Globus pallidus (tissue), 1 donor: ENCODE results near the gene SAMSN1.
"Not testable (repeated sequence)": the region's sequence is repeated elsewhere in the genome, so short reads cannot be mapped to it uniquely, and the experiment has no call there.

Experiments
- DNase-seq: peaks from one replicate; pipeline ENCODE4 v3.0.0-alpha.2; 2015; ENCODE audit warnings: low spot score

The SAMSN1 gene

GRCh38 chr21:14566894-14567293 is 20.8 kb upstream of the SAMSN1 start:
- no peak for DNase-seq

DNA sequence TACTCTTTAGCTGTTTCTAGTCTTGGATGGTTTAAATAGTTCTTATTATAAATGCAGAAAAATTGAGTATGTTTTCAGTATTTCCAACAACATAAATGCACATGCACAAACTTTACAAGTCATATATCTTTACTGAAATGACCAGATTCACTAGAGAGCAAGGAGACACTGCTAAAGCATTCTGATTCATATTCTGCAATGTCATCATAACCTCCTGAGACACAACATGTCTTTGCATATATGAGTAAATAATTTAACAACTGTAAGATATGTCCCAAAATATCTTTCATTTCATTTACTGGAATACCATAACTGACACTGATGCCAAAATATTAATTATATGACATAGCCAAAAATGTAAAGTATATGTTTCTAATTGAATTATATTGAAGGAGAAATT is 16.8 kb upstream of the SAMSN1 start:
- no peak for DNase-seq

- no peak for DNase-seq
Measured at GRCh38 chr21:14560555-14560954, 14.4 kb upstream of the SAMSN1 start.

DNA sequence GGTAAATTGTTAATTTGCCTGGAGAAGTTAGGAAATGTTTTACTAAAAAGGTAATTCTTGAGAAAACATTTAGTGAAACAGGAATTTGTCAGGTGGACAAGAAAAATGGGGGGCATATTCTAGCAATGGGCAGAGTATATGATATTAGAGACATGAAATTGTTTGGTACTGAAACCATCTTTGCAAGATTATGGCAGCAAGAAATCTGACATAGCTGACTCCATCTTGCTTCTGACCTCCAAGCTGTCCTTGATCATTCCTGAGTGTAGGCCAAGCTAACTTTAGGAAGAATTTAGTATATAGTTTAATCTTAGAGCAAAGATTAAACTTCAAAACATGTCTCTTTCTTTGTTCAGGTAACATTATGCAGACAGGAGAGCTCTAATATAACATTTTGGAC is 14.0 kb upstream of the SAMSN1 start:
- DNase-seq: no peak

GRCh38 chr21:14559102-14559501 is 13.0 kb upstream of the SAMSN1 start:
- no peak for DNase-seq

GRCh38 chr21:14557413-14557812 is 11.3 kb upstream of the SAMSN1 start:
- no peak for DNase-seq

DNA sequence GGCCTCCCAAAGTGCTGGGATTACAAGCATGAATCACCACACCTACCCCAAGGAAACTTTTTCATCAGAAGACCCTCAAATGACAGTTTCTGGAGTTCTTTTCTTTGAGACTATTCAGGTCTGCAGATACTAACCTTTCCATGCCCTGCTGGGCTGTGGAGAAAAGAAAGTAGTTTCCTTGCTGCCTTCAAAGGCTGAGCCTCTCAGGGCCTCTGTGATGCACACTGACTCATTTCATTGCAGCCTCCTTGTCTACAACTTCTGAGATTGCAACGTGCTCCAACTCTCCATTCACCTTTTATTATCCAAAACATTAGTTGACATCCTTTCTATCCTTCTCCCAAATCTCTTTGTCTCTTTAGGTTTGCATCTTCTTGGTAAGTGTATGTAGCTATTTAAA is 8.8 kb upstream of the SAMSN1 start:
- no peak for DNase-seq

GRCh38 chr21:14553422-14553821 is 7.3 kb upstream of the SAMSN1 start:
- DNase-seq: no peak

GRCh38 chr21:14551741-14552140 is 5.6 kb upstream of the SAMSN1 start:
- no peak for DNase-seq

DNA sequence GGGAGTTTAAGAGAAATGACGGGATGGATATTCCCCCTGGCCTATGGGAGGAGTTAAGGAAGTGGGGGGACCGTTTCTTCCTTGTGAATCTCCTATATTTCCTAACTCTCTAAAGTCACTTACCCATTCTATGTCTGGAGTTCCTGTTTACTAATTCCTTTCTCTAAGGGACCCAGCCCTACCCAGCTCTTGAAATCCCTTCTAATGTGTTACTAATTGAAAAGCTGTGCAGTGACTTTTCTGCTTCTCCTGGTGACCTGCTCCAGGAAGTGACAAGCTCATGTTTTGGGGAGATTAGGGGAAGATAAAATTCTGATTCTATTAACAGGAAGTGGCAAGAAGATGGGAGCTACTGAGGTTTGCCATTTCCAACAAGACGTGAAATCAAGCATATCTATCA is 4.0 kb upstream of the SAMSN1 start:
- no peak for DNase-seq

DNA sequence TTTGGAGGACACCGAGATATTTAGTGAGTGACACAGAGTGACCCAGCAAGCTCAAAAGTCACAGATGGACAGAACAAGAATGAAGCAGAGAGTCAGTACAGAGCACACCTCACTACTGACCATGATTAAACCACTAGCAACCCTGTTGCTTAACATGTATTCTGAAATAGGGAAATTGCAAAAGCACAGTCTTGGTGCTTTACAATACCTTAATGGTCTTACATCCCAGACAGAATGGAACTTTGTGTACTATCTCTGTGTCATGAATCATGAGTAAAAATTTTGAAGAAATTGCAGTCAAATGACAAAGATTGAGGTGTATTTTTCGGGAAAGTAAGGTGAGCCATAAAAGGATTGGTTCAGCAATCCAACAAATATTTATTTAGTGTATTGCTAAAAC is 2.7 kb upstream of the SAMSN1 start:
- no peak for DNase-seq

DNA sequence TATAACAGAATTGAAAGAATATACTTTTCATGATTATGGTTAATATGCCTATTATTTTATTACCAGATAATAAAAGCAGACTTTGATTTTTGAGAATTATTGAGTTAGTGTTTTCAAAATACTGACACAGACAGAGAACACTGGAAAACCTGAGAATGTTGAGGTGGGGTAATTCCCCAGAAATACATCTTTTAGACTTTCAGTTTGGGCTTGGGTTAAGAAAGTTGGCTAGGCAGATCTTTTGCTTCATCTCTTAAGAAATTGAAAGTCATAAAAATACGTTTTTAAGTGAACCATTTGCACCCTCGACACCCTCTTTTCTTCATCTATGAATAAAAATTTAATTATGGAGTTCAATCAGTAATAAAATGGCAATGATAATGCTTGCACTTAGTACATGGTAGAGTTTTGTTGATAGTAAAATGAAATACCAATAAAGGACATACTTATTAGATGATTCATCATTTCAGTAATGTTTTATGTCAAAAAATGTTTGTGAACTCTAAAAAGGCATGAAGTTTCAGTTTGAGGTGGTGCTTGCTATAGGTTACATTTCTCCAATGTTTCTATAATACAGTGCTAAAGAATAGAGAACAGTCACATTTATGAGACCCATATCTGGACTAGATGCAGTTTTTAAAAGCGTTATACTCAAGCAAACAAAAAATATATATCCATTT is 1.9 kb upstream of the SAMSN1 start:
- DNase-seq: no peak

GRCh38 chr21:14546719-14547118 is 604 bp upstream of the SAMSN1 start:
- DNase-seq: not testable (repeated sequence)

DNA sequence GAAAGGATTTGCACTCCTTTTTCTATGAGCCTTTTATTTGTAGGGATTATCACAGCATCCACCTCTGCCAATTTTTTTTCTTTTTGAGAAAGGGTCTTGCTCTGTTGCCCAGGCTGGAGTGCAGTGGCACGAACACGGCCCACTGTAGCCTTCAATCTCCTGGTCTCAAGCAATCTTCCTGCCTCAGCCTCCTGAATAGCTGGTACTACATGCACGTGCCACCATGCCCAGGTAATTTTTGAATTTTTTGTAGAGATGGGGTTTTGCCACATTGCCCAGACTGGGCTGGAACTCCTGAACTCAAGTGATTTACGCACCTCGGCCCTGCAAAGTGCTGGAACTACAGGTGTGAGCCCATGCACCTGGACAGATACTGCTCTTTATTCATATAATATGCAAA is 2.1 kb downstream of the SAMSN1 start:
- no peak for DNase-seq

DNA sequence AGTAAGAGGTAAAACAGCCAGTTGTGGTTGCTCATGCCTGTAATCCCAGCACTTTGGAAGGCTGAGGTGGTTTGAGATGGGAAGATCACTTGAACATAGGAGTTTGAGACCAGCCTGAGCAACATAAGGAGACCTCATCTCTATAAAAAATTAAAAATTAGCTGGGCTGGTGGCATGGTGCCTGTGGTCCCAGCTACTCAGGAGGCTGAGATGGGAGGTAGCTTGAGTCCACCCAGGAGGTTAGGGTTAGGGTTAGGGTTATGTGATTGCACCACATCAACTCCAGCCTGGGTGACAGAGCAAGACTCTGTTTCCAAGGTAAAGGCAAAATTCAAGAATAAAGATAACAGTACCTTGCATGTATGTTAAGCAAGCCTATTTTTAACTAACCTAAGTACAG is 3.5 kb downstream of the SAMSN1 start:
- no peak for DNase-seq

DNA sequence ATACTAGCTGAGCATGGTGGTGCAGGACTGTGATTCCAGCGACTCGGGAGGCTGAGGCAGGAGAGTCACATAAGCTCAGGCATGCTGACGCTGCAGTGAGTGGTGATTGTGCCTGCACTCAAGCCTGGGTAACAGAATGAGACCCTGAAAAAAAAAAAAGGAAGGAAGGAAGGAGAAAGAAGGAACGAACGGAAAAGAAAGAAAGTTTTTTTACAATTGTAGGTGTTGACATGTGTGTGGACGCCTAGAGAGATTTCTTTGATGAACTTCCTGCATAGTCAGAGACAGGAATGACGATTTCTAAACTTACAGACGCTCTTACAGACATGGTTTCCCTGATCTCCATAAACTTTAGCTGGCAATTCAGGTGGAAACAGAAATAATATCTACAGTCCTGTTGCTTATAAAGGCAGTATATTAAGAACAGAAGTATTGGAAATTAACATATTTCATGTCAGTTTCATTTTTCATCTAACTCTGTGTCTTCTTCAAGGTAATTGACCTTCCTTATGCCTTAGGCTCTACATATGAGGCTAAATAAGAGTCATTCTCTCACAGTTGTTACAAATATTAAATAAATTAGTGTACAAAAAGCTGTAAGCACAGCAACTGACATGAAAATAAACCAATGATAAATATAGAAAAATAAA is 4.1 kb downstream of the SAMSN1 start:
- no peak for DNase-seq

- no peak for DNase-seq
Measured at GRCh38 chr21:14538483-14538882, 7.6 kb downstream of the SAMSN1 start.

DNA sequence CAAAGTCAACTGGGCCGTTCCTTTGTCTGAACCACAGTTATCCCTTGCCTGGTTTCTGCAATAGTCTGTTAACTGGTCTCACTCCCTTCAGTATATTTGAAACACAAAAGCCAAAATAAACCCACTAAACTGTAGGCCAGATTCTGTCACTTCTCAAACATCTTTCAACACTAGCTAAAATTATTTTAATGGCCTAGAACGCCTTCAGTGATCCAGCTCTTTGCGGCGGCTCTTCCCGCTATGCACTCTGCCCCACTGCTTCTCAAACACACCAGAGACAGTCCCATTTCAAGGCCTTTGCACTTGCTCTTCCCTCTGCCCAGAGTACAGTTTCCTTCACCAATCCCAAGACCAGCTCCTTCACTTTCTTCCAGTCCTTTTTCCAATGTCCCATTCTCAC is 9.2 kb downstream of the SAMSN1 start:
- DNase-seq: no peak

DNA sequence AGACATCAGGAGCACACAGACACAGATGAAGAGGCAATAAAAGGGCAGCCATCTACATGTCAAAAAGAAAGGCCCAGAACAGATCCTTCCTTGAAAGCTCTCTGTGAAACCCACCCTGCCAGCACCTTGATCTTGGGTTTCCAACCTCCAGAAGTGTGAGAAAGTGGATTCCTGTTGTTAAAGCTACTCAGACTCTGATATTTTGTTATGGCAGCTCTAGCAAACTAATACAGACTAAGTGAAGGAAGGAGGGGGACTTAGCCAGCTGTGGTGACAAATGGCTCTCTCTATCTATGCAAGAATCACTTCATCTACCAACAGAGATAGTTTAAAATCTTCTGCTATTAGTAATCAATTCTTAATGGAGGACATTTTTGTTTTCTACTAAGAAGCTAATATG is 10.4 kb downstream of the SAMSN1 start:
- DNase-seq: no peak

DNA sequence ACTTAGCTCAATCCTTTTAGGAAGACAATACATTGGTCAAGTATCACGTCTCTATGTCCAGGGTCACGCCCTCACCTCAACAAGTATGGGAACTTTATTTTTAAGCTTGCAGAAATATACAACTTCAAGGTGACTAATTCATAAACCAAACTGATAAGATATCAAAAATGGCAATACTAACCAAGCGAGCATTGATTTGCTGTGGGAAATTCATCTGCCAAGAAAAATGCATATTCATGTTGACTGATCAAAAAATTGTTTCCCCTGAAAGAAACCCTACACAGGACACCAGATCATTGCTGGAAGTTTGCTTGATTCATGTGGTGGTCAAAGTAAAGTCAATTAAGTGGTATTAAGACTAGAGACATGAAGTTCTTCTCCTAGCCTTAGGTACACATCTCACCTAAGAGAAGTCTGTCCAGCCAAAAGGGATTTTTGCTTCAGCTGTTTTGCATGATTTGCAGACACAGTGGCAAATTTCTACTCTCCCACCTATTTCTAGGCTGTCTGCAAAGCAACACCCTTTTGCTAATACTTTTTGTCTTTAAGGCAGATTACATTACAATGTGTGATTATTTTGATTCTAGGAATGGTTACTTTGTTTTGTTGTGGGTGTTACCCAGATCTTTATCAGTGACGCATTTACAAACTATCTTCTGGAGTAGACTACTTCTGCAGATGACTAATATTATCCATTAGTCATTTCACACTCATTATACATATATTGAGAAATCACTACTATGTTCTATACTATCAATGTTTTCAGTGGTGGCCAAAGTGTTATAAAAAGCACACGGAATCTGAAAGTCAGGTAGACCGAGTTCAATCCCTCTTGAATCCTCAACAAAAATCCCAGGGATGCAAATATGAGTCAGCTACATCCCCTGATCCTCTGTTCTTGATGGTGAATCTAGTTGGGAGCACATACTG is 12.4 kb downstream of the SAMSN1 start:
- DNase-seq: no peak

DNA sequence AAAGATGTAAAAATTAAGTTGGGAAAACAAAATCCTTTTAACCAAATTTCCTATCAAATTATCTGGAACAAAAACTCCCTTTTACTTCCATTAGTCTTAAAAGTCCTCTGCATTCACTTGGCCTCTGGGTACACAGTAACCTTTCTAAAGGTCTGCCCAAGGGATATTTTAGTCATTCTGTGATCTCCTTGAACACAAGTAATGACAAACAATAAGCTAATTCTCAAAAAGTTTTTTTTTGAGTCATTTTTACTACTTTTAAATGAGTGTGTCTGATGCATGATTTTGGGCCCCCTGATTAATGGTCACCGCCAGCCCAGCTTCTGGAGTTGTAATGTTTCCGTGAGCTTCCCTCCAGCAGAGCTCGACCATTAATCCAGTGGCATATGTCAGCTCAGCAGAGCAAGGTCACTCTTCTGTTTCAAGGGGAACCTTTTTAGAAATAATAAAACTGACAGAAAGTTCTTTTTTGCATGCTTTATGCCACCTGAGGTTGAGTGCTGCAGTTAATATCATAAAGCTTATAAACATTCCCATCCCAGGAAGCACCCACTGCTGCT is 14.3 kb downstream of the SAMSN1 start:
- DNase-seq: no peak

DNA sequence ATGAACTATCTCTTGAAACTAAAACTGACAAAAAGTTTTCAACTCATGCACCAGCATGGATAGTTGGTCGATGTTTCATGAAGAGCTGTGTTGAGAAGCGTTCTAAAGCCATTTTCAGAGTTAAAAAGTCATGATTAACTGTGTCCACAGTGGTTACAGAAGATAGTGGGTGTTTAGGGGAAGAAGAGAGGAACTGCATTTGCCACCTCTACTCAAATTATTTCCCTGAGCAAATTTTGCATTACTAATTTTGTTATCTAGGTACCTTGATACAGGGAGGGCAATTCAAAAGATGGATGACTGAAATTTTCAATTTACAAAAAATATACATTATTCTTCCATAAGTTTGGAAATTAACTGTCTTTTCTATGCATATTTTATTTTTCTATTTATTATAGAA is 15.5 kb downstream of the SAMSN1 start:
- DNase-seq: no peak

GRCh38 chr21:14528815-14529214 is 17.3 kb downstream of the SAMSN1 start:
- no peak for DNase-seq
